Measurements from ENCODE around the gene TMEM164. TPM values are rescaled to one million over a fixed set of nuclear protein-coding genes. Genes with fewer than 3 reads are reported as not detected.

TMEM164 gene
- polyA plus RNA-seq, 1 experiment, result 12.9 TPM

- ChIA-PET CTCF (no interaction called here), POLR2A (no interaction called here)
- Histone ChIP-seq H3K4me3 (ENCODE audit: low read depth, low read length) (no peak overlapping the region), H3K9me3 (ENCODE audit: control insufficient read depth, insufficient read depth, low read length) (no peaks in the 10 kb centered on the region), H3K27ac (ENCODE audit: low read depth, low read length) (no peak overlapping the region), H3K27me3 (ENCODE audit: control insufficient read depth, insufficient read depth, low read length) (no peaks in the 10 kb centered on the region)
- TF ChIP-seq, protein P1, sequence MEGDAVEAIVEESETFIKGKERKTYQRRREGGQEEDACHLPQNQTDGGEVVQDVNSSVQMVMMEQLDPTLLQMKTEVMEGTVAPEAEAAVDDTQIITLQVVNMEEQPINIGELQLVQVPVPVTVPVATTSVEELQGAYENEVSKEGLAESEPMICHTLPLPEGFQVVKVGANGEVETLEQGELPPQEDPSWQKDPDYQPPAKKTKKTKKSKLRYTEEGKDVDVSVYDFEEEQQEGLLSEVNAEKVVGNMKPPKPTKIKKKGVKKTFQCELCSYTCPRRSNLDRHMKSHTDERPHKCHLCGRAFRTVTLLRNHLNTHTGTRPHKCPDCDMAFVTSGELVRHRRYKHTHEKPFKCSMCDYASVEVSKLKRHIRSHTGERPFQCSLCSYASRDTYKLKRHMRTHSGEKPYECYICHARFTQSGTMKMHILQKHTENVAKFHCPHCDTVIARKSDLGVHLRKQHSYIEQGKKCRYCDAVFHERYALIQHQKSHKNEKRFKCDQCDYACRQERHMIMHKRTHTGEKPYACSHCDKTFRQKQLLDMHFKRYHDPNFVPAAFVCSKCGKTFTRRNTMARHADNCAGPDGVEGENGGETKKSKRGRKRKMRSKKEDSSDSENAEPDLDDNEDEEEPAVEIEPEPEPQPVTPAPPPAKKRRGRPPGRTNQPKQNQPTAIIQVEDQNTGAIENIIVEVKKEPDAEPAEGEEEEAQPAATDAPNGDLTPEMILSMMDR (IDR thresholded peaks at IDR 0.05; ENCODE audit: low read depth, low read length), result no peak
- DNase-seq (ENCODE audit: low read depth, low spot score), result no peak
Observed at GRCh38 chrX:110051559-110051958, 48.6 kb downstream of the TMEM164 start.

GRCh38 chrX:110052303-110052702 is 49.4 kb downstream of the TMEM164 start:
- ChIA-PET CTCF (no interaction called here), POLR2A (no interaction called here)
- Histone ChIP-seq H3K9me3 (ENCODE audit: control insufficient read depth, insufficient read depth, low read length) (no peaks in the 10 kb centered on the region), H3K27me3 (ENCODE audit: control insufficient read depth, insufficient read depth, low read length) (no peaks in the 10 kb centered on the region), H3K27ac (ENCODE audit: low read depth, low read length) (no peak overlapping the region), H3K4me3 (ENCODE audit: low read depth, low read length) (no peak overlapping the region)
- TF ChIP-seq, protein P1 (IDR thresholded peaks at IDR 0.05; ENCODE audit: low read depth, low read length), result no peak
- DNase-seq (ENCODE audit: low read depth, low spot score), result no peak

- TF ChIP-seq, protein P1 (IDR thresholded peaks at IDR 0.05; ENCODE audit: low read depth, low read length), result no peak
- Histone ChIP-seq H3K9me3 (ENCODE audit: control insufficient read depth, insufficient read depth, low read length) (no peaks in the 10 kb centered on the region), H3K27ac (ENCODE audit: low read depth, low read length) (no peak overlapping the region), H3K27me3 (ENCODE audit: control insufficient read depth, insufficient read depth, low read length) (no peaks in the 10 kb centered on the region), H3K4me3 (ENCODE audit: low read depth, low read length) (no peak overlapping the region)
- CTCF ChIA-PET, result no interaction called here
- POLR2A ChIA-PET, result no interaction called here
- DNase-seq (ENCODE audit: low read depth, low spot score), result no peak
Observed at GRCh38 chrX:110053453-110053852, 50.5 kb downstream of the TMEM164 start.

GRCh38 chrX:110055616-110056015 is 52.7 kb downstream of the TMEM164 start:
- Histone ChIP-seq H3K4me3 (ENCODE audit: low read depth, low read length) (no peak overlapping the region), H3K27ac (ENCODE audit: low read depth, low read length) (no peak overlapping the region), H3K9me3 (ENCODE audit: control insufficient read depth, insufficient read depth, low read length) (no peaks in the 10 kb centered on the region), H3K27me3 (ENCODE audit: control insufficient read depth, insufficient read depth, low read length) (no peaks in the 10 kb centered on the region)
- ChIA-PET CTCF (no interaction called here), POLR2A (no interaction called here)
- TF ChIP-seq, protein P1 (IDR thresholded peaks at IDR 0.05; ENCODE audit: low read depth, low read length), result no peak
- no peak for DNase-seq (ENCODE audit: low read depth, low spot score)

GRCh38 chrX:110056419-110056818 is 53.5 kb downstream of the TMEM164 start:
- TF ChIP-seq, protein P1 (IDR thresholded peaks at IDR 0.05; ENCODE audit: low read depth, low read length), result no peak
- Histone ChIP-seq H3K9me3 (ENCODE audit: control insufficient read depth, insufficient read depth, low read length) (no peaks in the 10 kb centered on the region), H3K27ac (ENCODE audit: low read depth, low read length) (no peak overlapping the region), H3K4me3 (ENCODE audit: low read depth, low read length) (no peak overlapping the region), H3K27me3 (ENCODE audit: control insufficient read depth, insufficient read depth, low read length) (no peaks in the 10 kb centered on the region)
- ChIA-PET POLR2A (no interaction called here), CTCF (no interaction called here)
- no peak for DNase-seq (ENCODE audit: low read depth, low spot score)
